ENCODE results near the gene SERTAD3.
"Not testable (repeated sequence)": the region's sequence is repeated elsewhere in the genome, so short reads cannot be mapped to it uniquely, and the experiment has no call there.

The SERTAD3 gene

DNA sequence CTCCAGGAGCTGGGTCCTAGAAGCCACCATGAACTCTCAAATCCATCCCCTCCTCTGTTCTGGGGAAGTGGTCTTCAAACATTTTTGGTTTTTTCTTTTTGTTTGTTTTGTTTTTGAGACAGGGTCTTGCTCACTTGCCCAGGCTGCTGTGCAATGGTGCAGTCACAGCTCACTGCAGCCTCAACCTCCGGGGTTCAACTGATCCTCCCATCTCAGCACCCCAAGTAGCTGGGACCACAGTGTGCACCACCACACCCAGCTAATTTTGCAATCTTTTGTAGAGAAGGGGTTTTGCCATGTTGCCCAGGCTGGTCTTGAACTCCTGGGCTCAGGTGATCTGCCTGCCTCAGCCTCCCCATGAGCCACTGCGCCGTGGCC, 14.5 kb upstream of the SERTAD3 start:
- DNase-seq (ENCODE audit: low read depth in 2 of 2, low spot score in 1 of 2) = no peak

GRCh38 chr19:40457953-40458596, 13.9 kb upstream of the SERTAD3 start:
- DNase-seq (ENCODE audit: low read depth in 2 of 2, low spot score in 1 of 2) = no peak

DNA sequence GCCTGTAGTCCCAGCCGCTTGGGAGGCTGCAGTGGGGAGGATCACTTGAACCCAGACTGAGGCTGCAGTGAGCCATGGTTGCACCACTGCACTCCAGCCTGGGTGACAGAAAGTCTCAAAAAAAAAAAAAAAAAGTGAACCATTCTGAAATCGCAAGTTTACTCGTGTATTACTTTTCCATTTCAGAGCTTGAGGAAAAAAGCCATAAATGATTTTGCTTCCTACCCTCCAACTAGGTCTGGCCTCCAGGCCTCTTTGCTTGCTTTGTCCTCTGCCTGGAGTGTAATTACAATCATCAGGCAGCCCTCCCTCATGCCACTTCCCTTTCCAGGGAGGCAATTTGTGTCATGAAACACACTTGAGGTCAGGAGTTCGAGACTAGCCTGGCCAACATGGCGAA, 12.9 kb upstream of the SERTAD3 start:
- DNase-seq (ENCODE audit: low read depth in 2 of 2, low spot score in 1 of 2) = no peak

DNA sequence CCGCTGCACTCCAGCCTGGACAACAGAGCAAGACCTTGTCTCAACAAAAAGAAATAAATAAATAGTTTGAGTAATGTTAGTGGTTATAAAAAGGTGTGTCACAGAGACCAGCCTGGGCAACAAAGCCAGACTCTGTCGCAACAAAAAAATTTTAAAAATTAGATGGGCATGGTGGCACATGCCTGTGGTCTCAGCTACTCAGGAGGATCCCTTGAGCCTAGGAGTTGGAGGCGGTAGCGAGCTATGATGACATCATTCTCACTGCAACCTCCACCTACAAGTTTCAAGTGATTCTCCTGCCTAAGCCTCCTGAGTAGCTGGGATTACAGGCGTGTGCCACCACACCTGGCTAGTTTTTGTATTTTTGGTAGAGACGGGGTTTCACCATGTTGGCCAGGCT, 9.8 kb upstream of the SERTAD3 start:
- not testable (repeated sequence) for DNase-seq (ENCODE audit: low read depth in 2 of 2, low spot score in 1 of 2)

- no peak for DNase-seq (ENCODE audit: low read depth in 2 of 2, low spot score in 1 of 2)
Observed at GRCh38 chr19:40453151-40453735, 9.1 kb upstream of the SERTAD3 start.

DNA sequence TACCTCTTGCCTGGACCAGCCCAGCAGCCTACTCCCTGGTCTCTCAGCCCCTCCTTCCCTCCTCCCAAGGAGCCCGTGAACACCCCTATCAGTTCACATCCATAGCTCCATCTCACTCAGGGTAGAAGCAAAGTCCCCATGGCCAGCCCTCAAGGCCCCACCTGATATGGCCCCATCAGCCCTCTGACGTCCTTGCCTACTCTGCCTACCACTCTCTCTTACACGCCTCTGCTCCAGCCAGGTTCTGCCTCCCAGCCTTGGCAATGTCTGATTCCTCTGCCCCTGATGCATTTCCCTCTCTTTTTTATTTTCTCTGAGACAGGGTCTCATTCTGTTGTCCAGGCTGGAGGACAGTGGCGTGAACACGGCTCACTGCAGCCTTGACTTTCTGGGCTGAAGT, 7.9 kb upstream of the SERTAD3 start:
- no peak for DNase-seq (ENCODE audit: low read depth in 2 of 2, low spot score in 1 of 2)

GRCh38 chr19:40450664-40451063, 6.5 kb upstream of the SERTAD3 start:
- DNase-seq (ENCODE audit: low read depth in 2 of 2, low spot score in 1 of 2) = no peak

DNA sequence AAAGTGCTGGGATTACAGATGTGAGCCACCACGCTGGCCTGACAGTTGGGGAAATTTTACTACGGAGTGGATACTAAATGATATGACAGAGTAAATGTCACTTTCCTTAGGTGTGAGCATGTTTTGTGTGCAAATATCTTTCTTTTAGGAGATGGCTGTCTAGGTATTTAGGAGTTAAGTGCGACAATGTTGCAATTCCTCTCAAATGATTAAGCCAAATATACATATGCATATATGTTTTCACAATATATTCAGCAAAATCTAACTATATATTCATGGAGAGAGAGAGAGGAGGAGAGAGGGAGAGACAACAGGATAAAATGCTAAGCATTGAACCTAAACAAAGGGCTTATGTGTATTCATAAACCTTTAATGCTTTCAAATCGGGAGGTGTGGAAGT, 5.4 kb upstream of the SERTAD3 start:
- DNase-seq (ENCODE audit: low read depth in 2 of 2, low spot score in 1 of 2) = no peak

- no peak for DNase-seq (ENCODE audit: low read depth in 2 of 2, low spot score in 1 of 2)
Observed at GRCh38 chr19:40446263-40446784, 2.2 kb upstream of the SERTAD3 start.

- no peak for DNase-seq (ENCODE audit: low read depth in 2 of 2, low spot score in 1 of 2)
Observed at GRCh38 chr19:40445780-40446262, 1.7 kb upstream of the SERTAD3 start.

DNA sequence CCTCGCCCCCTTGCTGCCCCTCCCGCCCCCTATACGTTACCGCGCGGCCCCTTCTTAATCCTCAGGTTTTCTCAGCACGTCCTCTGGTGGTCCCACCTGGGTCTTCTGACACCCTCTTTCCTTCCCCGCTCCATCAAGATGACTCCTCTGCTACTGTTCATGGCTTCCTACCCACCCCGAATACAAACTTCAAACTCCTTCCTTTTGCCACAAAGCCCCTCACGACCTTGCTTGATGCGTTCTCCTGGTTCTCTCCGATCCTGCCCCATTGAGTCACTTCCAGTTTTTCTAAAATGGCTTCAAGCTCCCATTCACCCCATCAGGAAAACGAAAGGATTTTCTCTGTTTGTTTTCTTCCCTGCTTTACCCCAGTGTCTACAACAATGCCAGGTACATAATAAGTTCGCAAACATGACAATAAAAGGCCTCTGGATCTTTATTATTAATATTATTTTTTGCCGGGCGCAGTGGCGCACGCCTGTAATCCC, 734 bp upstream of the SERTAD3 start:
- no peak for DNase-seq (ENCODE audit: low read depth in 2 of 2, low spot score in 1 of 2)

- DNase-seq (ENCODE audit: low read depth in 2 of 2, low spot score in 1 of 2) = peak; percentile 95 to 99
Observed at GRCh38 chr19:40443131-40443999, 770 bp downstream of the SERTAD3 start.

- DNase-seq (ENCODE audit: low read depth in 2 of 2, low spot score in 1 of 2) = no peak
Observed at GRCh38 chr19:40442328-40443130, 1.6 kb downstream of the SERTAD3 start.

DNA sequence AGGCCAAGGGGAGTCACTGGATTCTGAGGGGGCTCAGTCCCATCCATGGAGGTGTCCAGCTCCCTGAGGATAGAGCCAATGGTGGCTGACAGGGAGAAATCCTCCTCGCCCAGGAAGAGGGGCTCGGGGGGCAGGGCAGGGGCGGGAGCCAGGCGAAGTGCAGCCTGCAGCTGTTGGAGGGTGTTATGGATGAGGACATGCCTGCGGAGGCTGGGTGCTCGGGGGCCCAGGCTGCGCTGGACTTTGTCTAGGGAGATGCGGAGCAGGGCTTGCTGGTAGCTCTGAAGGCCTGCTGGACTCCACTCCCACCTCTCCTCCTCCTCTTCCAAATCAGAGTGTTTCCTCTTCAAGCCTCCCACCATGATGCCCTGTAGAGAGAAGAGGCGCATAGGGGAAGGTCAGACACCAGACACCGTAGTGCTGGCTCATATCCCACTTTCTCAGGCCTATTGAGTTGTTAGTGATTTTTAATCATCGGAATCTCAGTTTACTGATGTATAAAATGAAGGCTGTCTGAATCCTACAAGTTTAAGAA, 2.3 kb downstream of the SERTAD3 start:
- no peak for DNase-seq (ENCODE audit: low read depth in 2 of 2, low spot score in 1 of 2)

DNA sequence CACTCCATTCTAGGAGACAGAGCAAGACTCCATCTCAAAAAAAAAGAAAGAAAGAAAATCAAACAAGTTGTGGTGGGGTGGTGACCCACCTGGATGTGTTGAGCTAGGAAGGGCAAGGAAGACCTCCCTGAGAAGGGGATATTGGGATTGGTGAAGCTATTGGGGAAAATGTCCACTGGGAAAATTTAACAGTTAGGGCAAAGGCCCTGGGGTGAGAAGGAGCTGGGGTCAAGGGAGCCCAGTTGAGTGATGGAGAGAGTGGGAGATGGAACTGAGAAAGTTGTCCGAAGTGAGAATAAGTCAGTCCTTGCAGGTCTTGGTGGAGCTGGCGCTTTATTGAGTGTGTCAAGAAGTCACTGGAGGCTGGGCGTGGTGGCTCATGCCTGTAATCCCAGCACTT, 5.9 kb downstream of the SERTAD3 start:
- no peak for DNase-seq (ENCODE audit: low read depth in 2 of 2, low spot score in 1 of 2)

DNA sequence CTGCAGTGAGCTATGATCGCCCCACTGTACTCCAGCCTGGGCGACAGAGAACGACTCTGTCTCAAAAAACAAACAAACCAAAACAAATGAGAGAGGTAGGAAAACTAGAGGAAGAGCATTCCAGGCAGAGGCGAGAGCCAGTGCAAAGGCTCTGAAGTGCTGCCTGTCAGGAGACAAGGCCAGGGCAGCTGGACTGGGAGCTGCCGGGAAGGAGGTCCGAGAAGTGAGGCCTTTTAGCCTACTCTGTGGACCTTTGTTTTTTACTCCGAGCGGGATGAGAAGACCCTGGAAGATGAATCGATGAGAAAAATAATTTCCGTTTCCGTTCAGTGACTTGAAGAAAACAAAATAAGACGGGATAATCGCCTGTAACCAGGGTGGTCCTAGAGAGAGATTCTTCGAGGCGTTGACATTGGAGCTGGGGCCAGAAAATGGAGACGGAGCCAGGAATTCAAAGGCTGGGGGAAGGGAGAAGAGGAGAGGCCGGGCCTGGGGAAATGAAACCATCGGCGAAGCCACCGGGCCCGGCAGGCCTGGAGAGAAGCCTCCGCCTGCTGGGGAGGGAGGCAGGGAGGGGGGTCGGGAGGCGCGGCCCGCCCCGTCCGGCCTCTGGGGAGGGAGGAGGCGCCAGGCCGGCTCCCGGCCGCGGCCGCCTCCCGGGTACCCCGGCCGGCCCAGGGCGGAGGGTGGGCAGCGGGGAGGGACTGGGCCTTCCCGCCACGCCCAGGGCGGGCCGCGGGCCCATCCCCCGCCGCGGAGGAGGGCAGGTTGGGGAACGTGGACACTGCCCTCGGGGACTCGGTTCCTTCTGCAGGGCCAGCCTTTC, 10.5 kb downstream of the SERTAD3 start:
- DNase-seq (ENCODE audit: low read depth in 2 of 2, low spot score in 1 of 2) = peak in 1 of 2 donors; percentile 26

GRCh38 chr19:40432760-40433159, 11.4 kb downstream of the SERTAD3 start:
- not testable (repeated sequence) for DNase-seq (ENCODE audit: low read depth in 2 of 2, low spot score in 1 of 2)

DNA sequence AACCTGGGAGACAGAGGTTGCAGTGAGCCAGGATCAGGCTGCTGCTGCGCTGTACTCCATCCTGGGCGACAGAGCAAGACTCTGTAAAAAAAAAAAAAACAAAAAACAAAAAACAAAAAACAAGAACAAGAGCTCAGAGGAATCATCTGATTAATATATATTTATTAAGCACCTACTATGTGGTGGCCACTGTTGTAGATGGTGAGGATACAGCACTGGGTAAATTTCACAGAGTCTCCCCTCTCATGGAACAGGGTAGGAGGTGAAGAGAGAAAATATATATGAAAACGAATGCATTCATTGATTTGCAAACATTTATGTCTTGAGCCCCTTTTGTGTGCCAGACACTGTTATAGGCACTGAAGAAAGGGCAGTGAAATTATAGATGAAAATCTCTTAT, 12.4 kb downstream of the SERTAD3 start:
- no peak for DNase-seq (ENCODE audit: low read depth in 2 of 2, low spot score in 1 of 2)

GRCh38 chr19:40430242-40430641, 13.9 kb downstream of the SERTAD3 start:
- DNase-seq (ENCODE audit: low read depth in 2 of 2, low spot score in 1 of 2) = not testable (repeated sequence)

DNA sequence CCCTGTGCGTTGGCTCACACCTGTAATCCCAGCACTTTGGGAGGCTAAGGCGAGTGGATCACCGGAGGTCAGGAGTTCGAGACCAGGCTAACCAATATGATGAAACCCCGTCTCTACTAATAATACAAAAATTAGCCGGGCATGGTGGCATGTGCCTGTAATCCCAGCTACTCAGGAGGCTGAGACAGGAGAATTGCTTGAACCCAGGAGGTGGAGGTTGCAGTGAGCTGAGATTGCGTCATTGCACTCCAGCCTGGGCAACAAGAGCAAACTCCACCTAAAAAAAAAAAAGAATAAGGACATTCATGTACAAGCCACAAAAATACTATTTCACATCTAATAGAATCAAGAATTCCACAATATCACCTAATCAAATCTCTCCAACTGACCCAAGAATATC, 15.9 kb downstream of the SERTAD3 start:
- DNase-seq (ENCODE audit: low read depth in 2 of 2, low spot score in 1 of 2) = not testable (repeated sequence)
